GM12891 (cell line): ENCODE data around the gene GAS7.

Experiments
- POLR2A ChIP-seq: IDR thresholded peaks from 2 replicates; pipeline ENCODE4 v1.6.1; 2011; ENCODE audit warnings: low read depth, low read length, control low read depth
- POLR2AphosphoS5 ChIP-seq: IDR thresholded peaks from 2 replicates; pipeline ENCODE4 v1.6.1; 2011; ENCODE audit warnings: low read depth, low read length, control low read depth

- TF ChIP-seq POLR2AphosphoS5 (no peak), POLR2A (no peak)
Measured at GRCh38 chr17:9958586-9959281, 239.7 kb downstream of the GAS7 start.
